K562 (cell line): ENCODE results near the gene HIPK2. TPM values are rescaled to one million over a fixed set of nuclear protein-coding genes. Genes with fewer than 3 reads are reported as not detected.

Experiments
- ARNT ChIP-seq, 2 experiments: fragments of 450-650 bp; IDR thresholded peaks; 2 replicates each; pipeline ENCODE4 v1.6.1; 2016; ENCODE audit warnings: mild to moderate bottlenecking in 1 of 2
- ATF7 ChIP-seq: fragments of 450-650 bp; IDR thresholded peaks from 2 replicates; pipeline ENCODE4 v1.7.1; 2014; ENCODE audit warnings: mild to moderate bottlenecking, moderate library complexity
- CBFB ChIP-seq: sonication (generic); formaldehyde crosslinking; IDR thresholded peaks from 2 replicates; pipeline ENCODE4 v1.4.0; 2020; ENCODE audit warnings: mild to moderate bottlenecking, missing genetic modification reagents
- DIDO1 ChIP-seq: fragments of 450-650 bp; IDR thresholded peaks from 2 replicates; pipeline ENCODE4 v1.6.1; 2016; ENCODE audit warnings: low read depth, missing biosample characterization, missing genetic modification characterization
- ELF4 ChIP-seq: fragments of 450-650 bp; formaldehyde crosslinking; IDR thresholded peaks from 2 replicates; pipeline ENCODE4 v1.4.0; 2022; ENCODE audit warnings: missing genetic modification characterization
- HDGF ChIP-seq: fragments of 450-650 bp; IDR thresholded peaks from 2 replicates; pipeline ENCODE4 v1.6.1; 2016
- HOXB6 ChIP-seq: fragments of 250-450 bp; sonication (Bioruptor Pico); IDR thresholded peaks from 2 replicates; pipeline ENCODE4 v1.5.1; 2022; ENCODE audit warnings: mild to moderate bottlenecking, borderline replicate concordance
- MAFF ChIP-seq: IDR thresholded peaks from 2 replicates; pipeline ENCODE4 v1.6.1; 2012; ENCODE audit warnings: low read length, improper control_type of control experiment
- MYC ChIP-seq, 2 experiments: fragments of 250-450 bp in 1 of 2; sonication (Bioruptor Pico) in 1 of 2; IDR thresholded peaks; 2 replicates each; pipeline versions ENCODE4 v1.5.1 to v1.6.1; 2012 to 2021; ENCODE audit warnings: low read depth in 2 of 2, borderline replicate concordance in 1 of 2, improper control_type of control experiment in 1 of 2, low read length in 1 of 2, mild to moderate bottlenecking in 1 of 2, moderate library complexity in 1 of 2
- PCBP1 ChIP-seq: fragments of 200-400 bp; formaldehyde crosslinking; IDR thresholded peaks from 2 replicates; pipeline ENCODE4 v1.6.1; 2018; ENCODE audit warnings: mild to moderate bottlenecking, low read depth, low read length; ENCODE audit not compliant: poor library complexity, severe bottlenecking
- STAT5B ChIP-seq: fragments of 250-450 bp; sonication (Bioruptor Pico); IDR thresholded peaks from 2 replicates; pipeline ENCODE4 v1.8.0; 2021; ENCODE audit warnings: mild to moderate bottlenecking, inconsistent platforms
- THRB ChIP-seq: fragments of 450-650 bp; formaldehyde crosslinking; conservative IDR thresholded peaks from 2 replicates; pipeline ENCODE4 v1.4.0; 2022; ENCODE audit warnings: mild to moderate bottlenecking, missing genetic modification characterization
- TRIM24 ChIP-seq, 2 experiments: fragments of 450-650 bp; IDR thresholded peaks; 2 replicates each; pipeline ENCODE4 v1.6.1; 2016
- USF1 ChIP-seq: sonication (generic); formaldehyde crosslinking; IDR thresholded peaks from 2 replicates; pipeline ENCODE4 v1.9.0; 2022; ENCODE audit warnings: mild to moderate bottlenecking, missing genetic modification reagents
- ZNF175 ChIP-seq: fragments of 200-800 bp; sonication (Bioruptor generic); IDR thresholded peaks from 2 replicates; pipeline ENCODE4 v1.6.1; 2016; ENCODE audit warnings: low read depth, mild to moderate bottlenecking, missing genetic modification characterization, missing compliant biosample characterization
- ZNF445 ChIP-seq: fragments of 250-450 bp; sonication (Bioruptor Pico); IDR thresholded peaks from 2 replicates; pipeline ENCODE4 v1.4.0; 2020; ENCODE audit warnings: low read depth, mild to moderate bottlenecking, moderate library complexity
- ZNF584 ChIP-seq: fragments of 200-800 bp; sonication (Bioruptor generic); IDR thresholded peaks from 2 replicates; pipeline ENCODE4 v1.6.1; 2016; ENCODE audit warnings: low read depth, mild to moderate bottlenecking, missing genetic modification characterization, missing compliant biosample characterization
- ZNF766 ChIP-seq: fragments of 200-800 bp; sonication (Bioruptor generic); conservative IDR thresholded peaks from 2 replicates; pipeline ENCODE4 v1.6.1; 2016; ENCODE audit warnings: missing genetic modification characterization, missing compliant biosample characterization
- polyA plus RNA-seq, 8 experiments: library from polyadenylated mRNA; depleted of rRNA in 4 of 8; stranded (reverse) in 5 of 8; unstranded in 3 of 8; fragments of >200 nt; fragmentation: Nextera tagmentation in 2 of 8; fragmentation: Illumina TruSeq in 1 of 8; extraction: Ambion mirVana in 2 of 8; extraction: Trizol in 1 of 8; gene quantifications; 2 replicates each; pipeline versions ENCODE4 v1.2.1 to v1.2.3, GENCODE V29; 2011 to 2014; ENCODE audit warnings: inconsistent platforms in 1 of 8, missing spikeins in 1 of 8
- total RNA-seq, 7 experiments: library from RNA; depleted of rRNA in 6 of 7; stranded (reverse); fragments of >200 nt in 6 of 7; fragmentation: Illumina TruSeq in 2 of 7; extraction: Trizol in 2 of 7; gene quantifications; 2 replicates each; pipeline versions ENCODE4 v1.2.1 to v1.2.3, GENCODE V29; 2011 to 2021; ENCODE audit warnings: low replicate concordance in 1 of 7
- TF ChIP-seq, protein P1 (sequence below): sonication (generic); formaldehyde crosslinking; IDR thresholded peaks from 2 replicates; pipeline ENCODE4 v1.8.0; 2023; ENCODE audit warnings: mild to moderate bottlenecking, missing genetic modification reagents
- TF ChIP-seq, protein P2 (sequence below): sonication (generic); formaldehyde crosslinking; IDR thresholded peaks from 2 replicates; pipeline ENCODE4 v1.9.0; 2022; ENCODE audit warnings: mild to moderate bottlenecking, missing genetic modification reagents

HIPK2 gene
- total and polyA plus RNA-seq, 9 of the 15 experiments (the other 6 are each of a cell fraction or from before 2014, with no cell fraction given), result 0.69 to 19.8 (median 5.1) TPM

DNA sequence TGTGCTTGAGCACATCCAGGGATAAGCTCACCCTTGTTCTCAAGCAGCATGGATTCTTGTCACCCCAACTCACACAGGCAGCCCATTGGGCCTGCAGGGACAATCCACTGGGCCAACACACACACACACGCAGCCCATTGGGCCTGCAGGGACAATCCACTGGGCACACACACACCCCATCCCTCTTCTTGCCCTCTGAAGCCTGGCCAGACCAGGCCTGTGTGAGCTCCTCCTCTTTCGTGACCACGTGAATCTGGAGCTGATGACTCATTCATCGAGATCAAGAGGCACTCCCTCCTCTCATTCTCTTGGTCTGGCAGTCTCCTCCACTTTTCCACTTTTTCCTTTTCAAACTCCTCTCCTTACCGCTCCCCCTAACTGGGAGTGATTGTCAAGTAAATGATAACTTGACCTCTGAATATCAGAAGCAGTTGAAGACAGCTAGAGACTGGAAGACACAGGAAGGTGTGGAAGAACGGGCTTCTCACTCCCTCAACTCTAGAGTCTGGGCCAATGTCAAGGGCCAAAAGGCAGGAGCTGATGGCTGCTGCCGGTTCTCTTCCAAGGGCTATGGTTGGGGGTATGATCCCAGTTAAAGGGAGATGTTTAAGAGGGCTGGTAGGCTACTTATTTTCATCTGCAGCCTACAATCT is 89.7 kb downstream of the HIPK2 start (continued):
- TF ChIP-seq THRB (CRISPR knock-in tag) (peak; percentile 87), ATF7 (peak; percentile 49; the same call in 1 of the 2 replicates), TRIM24 (IDR thresholded peaks at IDR 0.05) (peak in 1 of 2 experiments; percentile 32; a peak in 1 of 4 replicates), HOXB6 (CRISPR knock-in tag) (no peak), ZNF175 (CRISPR knock-in tag) (peak; percentile 68; the same call in 1 of the 2 replicates), MYC (IDR thresholded peaks at IDR 0.05; ENCODE audit: low read depth, low read length) (peak; percentile 67), MYC (CRISPR knock-in tag; IDR thresholded peaks at IDR 0.05; ENCODE audit: borderline replicate concordance, low read depth) (no peak), PCBP1 (no peak), ZNF584 (CRISPR knock-in tag) (peak; percentile 56; the same call in 1 of the 2 replicates), ARNT (IDR thresholded peaks at IDR 0.05) (no peak), ELF4 (CRISPR knock-in tag) (peak; percentile 90), STAT5B (CRISPR knock-in tag) (no peak), ZNF445 (CRISPR knock-in tag) (no peak), CBFB (CRISPR knock-in tag) (0 out of 2 replicates have a peak, but pooled peaks have one; percentile 55), USF1 (peak; percentile 87), MAFF (no peak), ZNF766 (CRISPR knock-in tag) (0 out of 2 replicates have a peak, but pooled peaks have one; percentile 75), HDGF (peak; percentile 96), DIDO1 (tag) (no peak)
- TF ChIP-seq, protein P1, sequence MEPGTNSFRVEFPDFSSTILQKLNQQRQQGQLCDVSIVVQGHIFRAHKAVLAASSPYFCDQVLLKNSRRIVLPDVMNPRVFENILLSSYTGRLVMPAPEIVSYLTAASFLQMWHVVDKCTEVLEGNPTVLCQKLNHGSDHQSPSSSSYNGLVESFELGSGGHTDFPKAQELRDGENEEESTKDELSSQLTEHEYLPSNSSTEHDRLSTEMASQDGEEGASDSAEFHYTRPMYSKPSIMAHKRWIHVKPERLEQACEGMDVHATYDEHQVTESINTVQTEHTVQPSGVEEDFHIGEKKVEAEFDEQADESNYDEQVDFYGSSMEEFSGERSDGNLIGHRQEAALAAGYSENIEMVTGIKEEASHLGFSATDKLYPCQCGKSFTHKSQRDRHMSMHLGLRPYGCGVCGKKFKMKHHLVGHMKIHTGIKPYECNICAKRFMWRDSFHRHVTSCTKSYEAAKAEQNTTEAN, result no peak
- TF ChIP-seq, protein P2, sequence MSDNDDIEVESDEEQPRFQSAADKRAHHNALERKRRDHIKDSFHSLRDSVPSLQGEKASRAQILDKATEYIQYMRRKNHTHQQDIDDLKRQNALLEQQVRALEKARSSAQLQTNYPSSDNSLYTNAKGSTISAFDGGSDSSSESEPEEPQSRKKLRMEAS (CRISPR knock-in tag), result peak; percentile 78
